GM12878 (cell line): Measurements from ENCODE around the gene PCDHGA4. TPM values are rescaled to one million over a fixed set of nuclear protein-coding genes. Genes with fewer than 3 reads are reported as not detected.

Source experiments
- ATAC-seq: fragments of 200-7000 bp; cut with Tn5 transposase; 3 replicates; pipeline ENCODE4 v1.9.1; 2020; ENCODE audit warnings: mild to moderate bottlenecking, moderate library complexity
- BruUV-seq: library from RNA; stranded (reverse); fragments of 400-500 nt; replicated peaks from 2 replicates; lab custom pipeline; 2021; lab: Mats Ljungman, UMichigan
- CTCF ChIA-PET: fragments of 300-600 bp; sonication (Branson Sonifier 250); formaldehyde crosslinking; extraction: SDS; loops from one replicate; lab custom pipeline; 2021; ENCODE audit warnings: inconsistent platforms; lab: Yijun Ruan, JAX
- POLR2A ChIA-PET: fragments of 350-600 bp; formaldehyde crosslinking; extraction: SDS; loops from one replicate; lab custom pipeline; 2021; ENCODE audit warnings: inconsistent platforms; lab: Charles Lee
- RAD21 ChIA-PET: fragments of 300-600 bp; sonication (Branson Sonifier 250); formaldehyde crosslinking; loops from one replicate; lab custom pipeline; 2023; ENCODE audit warnings: antibody characterized with exemption; ENCODE audit not compliant: unreplicated experiment; lab: Charles Lee
- SMC1A ChIA-PET: fragments of 300-600 bp; sonication (Branson Sonifier 250); formaldehyde crosslinking; loops from one replicate; lab custom pipeline; 2023; ENCODE audit not compliant: unreplicated experiment, uncharacterized antibody; lab: Charles Lee
- DNase-seq: peaks from one replicate; pipeline ENCODE4 v3.0.0-alpha.2; 2011; ENCODE audit warnings: low read depth, low spot score
- FAIRE-seq: peaks from 3 replicates; lab custom pipeline; 2011; peaks lifted over from hg19 to GRCh38; lab: Jason Lieb, UNC
- H2AFZ ChIP-seq: 2 replicates; pipeline ENCODE4 v1.6.0; 2011; ENCODE audit warnings: low read depth, low read length, control low read depth; ENCODE audit not compliant: control insufficient read depth
- H3K27ac ChIP-seq: 2 replicates; pipeline ENCODE4 v1.5.1; 2011; ENCODE audit warnings: control low read depth; ENCODE audit not compliant: control insufficient read depth, insufficient read depth
- H3K27me3 ChIP-seq, 2 experiments: replicated peaks in 1 of 2; 2 replicates each; pipeline versions ENCODE4 v1.6.0 to v1.6.1; 2011; ENCODE audit warnings: low read length in 1 of 2; ENCODE audit not compliant: control insufficient read depth in 2 of 2, insufficient read depth in 2 of 2
- H3K36me3 ChIP-seq, 2 experiments: 2 replicates each; pipeline ENCODE4 v1.5.1; 2011; ENCODE audit warnings: low read length in 1 of 2; ENCODE audit not compliant: control insufficient read depth in 2 of 2, insufficient read depth in 2 of 2
- H3K4me1 ChIP-seq: 2 replicates; pipeline ENCODE4 v1.6.1; 2011; ENCODE audit warnings: mild to moderate bottlenecking, low read length, moderate library complexity, mixed read lengths; ENCODE audit not compliant: control insufficient read depth, insufficient read depth
- H3K4me2 ChIP-seq: 2 replicates; pipeline ENCODE4 v1.6.0; 2011; ENCODE audit warnings: control low read depth; ENCODE audit not compliant: control insufficient read depth, insufficient read depth
- H3K4me3 ChIP-seq: fragments of 200-600 bp; sonication (generic); 2 replicates; pipeline ENCODE4 v1.5.1; 2016
- H3K79me2 ChIP-seq: 2 replicates; pipeline ENCODE4 v1.6.0; 2011; ENCODE audit warnings: low read length; ENCODE audit not compliant: control insufficient read depth, insufficient read depth
- H3K9ac ChIP-seq: 2 replicates; pipeline ENCODE4 v1.8.0; 2011; ENCODE audit warnings: low read length, control low read depth, mixed read lengths; ENCODE audit not compliant: control insufficient read depth, insufficient read depth
- H3K9me3 ChIP-seq: replicated peaks from 3 replicates; pipeline ENCODE4 v1.5.1; 2011; ENCODE audit warnings: mild to moderate bottlenecking, low read length; ENCODE audit not compliant: control insufficient read depth, insufficient read depth
- H4K20me1 ChIP-seq: 2 replicates; pipeline ENCODE4 v1.6.0; 2011; ENCODE audit not compliant: control insufficient read depth, insufficient read depth
- ATF7 ChIP-seq: fragments of 450-650 bp; IDR thresholded peaks from 2 replicates; pipeline ENCODE4 v1.6.1; 2016; ENCODE audit warnings: low read depth, mild to moderate bottlenecking
- CHD2 ChIP-seq: IDR thresholded peaks from 2 replicates; pipeline ENCODE4 v1.6.1; 2011; ENCODE audit warnings: low read depth, low read length, improper control_type of control experiment, borderline replicate concordance
- CHD4 ChIP-seq: fragments of 200-600 bp; sonication (generic); IDR thresholded peaks from 2 replicates; pipeline ENCODE4 v1.6.1; 2016; ENCODE audit warnings: mild to moderate bottlenecking
- EED ChIP-seq: sonication (generic); IDR thresholded peaks from 2 replicates; pipeline ENCODE4 v1.6.1; 2016; ENCODE audit warnings: antibody characterized with exemption, low read depth
- HDAC2 ChIP-seq: fragments of 200-600 bp; sonication (generic); IDR thresholded peaks from 2 replicates; pipeline ENCODE4 v1.6.1; 2017
- HDGF ChIP-seq: fragments of 450-650 bp; IDR thresholded peaks from 2 replicates; pipeline ENCODE4 v1.6.1; 2016; ENCODE audit warnings: antibody characterized with exemption
- KAT2A ChIP-seq: conservative IDR thresholded peaks from 2 replicates; pipeline ENCODE4 v1.6.1; 2011; ENCODE audit warnings: low read depth, low read length; ENCODE audit not compliant: control insufficient read depth
- MEF2B ChIP-seq: fragments of 450-650 bp; IDR thresholded peaks from 2 replicates; pipeline ENCODE4 v1.6.1; 2018; ENCODE audit warnings: mild to moderate bottlenecking, moderate library complexity; ENCODE audit not compliant: partially characterized antibody, poor library complexity, severe bottlenecking
- POLR2AphosphoS2 ChIP-seq: IDR thresholded peaks from 2 replicates; pipeline ENCODE4 v1.6.1; 2011; ENCODE audit warnings: low read depth, mild to moderate bottlenecking, low read length, improper control_type of control experiment, moderate library complexity
- RAD21 ChIP-seq: IDR thresholded peaks from 2 replicates; pipeline ENCODE4 v1.6.1; 2011; ENCODE audit warnings: mild to moderate bottlenecking, low read depth, low read length, moderate library complexity; ENCODE audit not compliant: insufficient read depth
- TBL1XR1 ChIP-seq: IDR thresholded peaks from 2 replicates; pipeline ENCODE4 v1.6.1; 2012; ENCODE audit warnings: low read depth, low read length, improper control_type of control experiment
- WGBS: methylation state at CpG from one replicate; pipeline ENCODE4 v1.1.6; 2016; ENCODE audit warnings: low lambda C conversion rate; ENCODE audit not compliant: insufficient replicate concordance, insufficient coverage; ENCODE audit errors: missing lambda C conversion rate; 5-methylcytosine and 5-hydroxymethylcytosine counted together
- in situ Hi-C: fragments of 300-500 bp; cut with MboI; formaldehyde crosslinking; loops from 9 replicates; pipeline ENCODE4 v1.14.3; 2018; ENCODE audit warnings: mixed read lengths
- intact Hi-C: fragments of 100-400 bp; cut with micrococcal nuclease; formaldehyde crosslinking; loops from one replicate; pipeline ENCODE4 v1.14.2; 2022; ENCODE audit not compliant: unreplicated experiment
- polyA plus RNA-seq, 11 experiments: library from polyadenylated mRNA; depleted of rRNA in 4 of 11; unstranded in 6 of 11; stranded (reverse) in 5 of 11; fragments of >200 nt; fragmentation: Nextera tagmentation in 4 of 11; fragmentation: Illumina TruSeq in 1 of 11; extraction: Ambion mirVana in 4 of 11; extraction: Trizol in 1 of 11; gene quantifications; 1 replicate in 1 of 11; 2 replicates in 10 of 11; pipeline versions ENCODE4 v1.2.1 to v1.2.3, GENCODE V29; 2011 to 2016; ENCODE audit warnings: inconsistent platforms in 2 of 11, missing spikeins in 2 of 11, low read depth in 1 of 11
- total RNA-seq, 4 experiments: library from RNA; depleted of rRNA in 3 of 4; stranded (reverse); fragments of >200 nt in 3 of 4; fragmentation: Illumina TruSeq in 1 of 4; extraction: Trizol in 1 of 4; gene quantifications; 2 replicates each; pipeline versions ENCODE4 v1.2.1 to v1.2.3, GENCODE V29; 2013 to 2021
- TF ChIP-seq, protein P1 (sequence below), 3 experiments: IDR thresholded peaks in 2 of 3; conservative IDR thresholded peaks in 1 of 3; 2 replicates each; pipeline ENCODE4 v1.5.1; 2011; ENCODE audit warnings: low read depth in 3 of 3, low read length in 3 of 3, mild to moderate bottlenecking in 3 of 3, control low read depth in 2 of 3, moderate library complexity in 2 of 3, inconsistent platforms in 1 of 3, mixed read lengths in 1 of 3; ENCODE audit not compliant: control insufficient read depth in 2 of 3, insufficient read depth in 1 of 3; ENCODE audit errors: extremely low read depth in 1 of 3

Gene PCDHGA4
- total and polyA plus RNA-seq, 10 of the 15 experiments (the other 5 are each of a cell fraction or from before 2014, with no cell fraction given) = 0.09 to 0.17 (median 0.13) TPM; not detected in 3

DNA sequence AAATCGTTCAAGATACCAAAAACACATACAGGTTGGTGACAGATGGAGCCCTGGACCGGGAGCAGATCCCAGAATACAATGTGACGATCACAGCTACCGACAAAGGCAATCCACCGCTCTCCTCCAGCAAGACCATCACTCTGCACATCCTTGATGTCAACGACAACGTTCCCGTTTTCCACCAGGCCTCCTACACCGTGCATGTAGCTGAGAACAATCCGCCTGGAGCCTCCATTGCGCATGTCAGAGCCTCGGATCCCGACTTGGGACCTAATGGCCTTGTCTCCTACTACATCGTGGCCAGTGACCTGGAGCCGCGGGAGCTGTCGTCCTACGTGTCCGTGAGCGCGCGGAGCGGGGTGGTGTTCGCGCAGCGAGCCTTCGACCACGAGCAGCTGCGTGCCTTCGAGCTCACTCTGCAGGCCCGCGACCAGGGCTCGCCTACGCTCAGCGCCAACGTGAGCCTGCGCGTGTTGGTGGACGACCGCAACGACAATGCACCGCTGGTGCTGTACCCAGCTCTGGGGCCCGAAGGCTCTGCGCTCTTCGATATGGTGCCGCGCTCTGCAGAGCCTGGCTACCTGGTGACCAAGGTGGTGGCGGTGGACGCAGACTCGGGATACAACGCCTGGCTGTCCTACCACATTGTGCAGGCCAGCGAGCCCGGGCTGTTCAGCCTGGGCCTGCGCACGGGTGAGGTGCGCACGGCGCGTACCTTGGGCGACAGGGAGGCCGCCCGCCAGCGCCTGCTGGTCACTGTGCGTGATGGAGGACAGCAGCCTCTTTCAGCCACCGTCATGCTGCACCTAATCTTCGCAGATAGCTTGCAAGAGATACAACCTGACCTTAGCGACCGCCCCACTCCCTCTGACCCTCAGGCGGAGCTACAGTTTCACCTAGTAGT is 17.0 kb downstream of the PCDHGA4 start:
- Histone ChIP-seq H3K4me3 (no peak overlapping the region), H3K79me2 (no peaks in the 10 kb centered on the region), H3K27ac (no peak overlapping the region), H4K20me1 (no peaks in the 10 kb centered on the region), H2AFZ (no peak overlapping the region), H3K4me2 (no peak overlapping the region), H3K9me3 (peaks cover 17% of the 10 kb centered on the region; the same call in 2 of the 3 replicates), H3K27me3 (no peaks in the 10 kb centered on the region), H3K9ac (no peak overlapping the region), H3K4me1 (no peaks in the 10 kb centered on the region), H3K36me3 (no peaks in the 10 kb centered on the region)
- ATAC-seq = no peak
- intact Hi-C loops = no loop called here
- DNase-seq = no peak
- POLR2A ChIA-PET = no interaction called here
- CTCF ChIA-PET = interaction anchor here (1.7 to 3.2 kb wide), 5 partner anchors 29 to 195 kb away, joined by 4 to 40 read pairs (median 18); partner anchors contain the start of genes PCDHGA10 and TAF7
- 88% methylated on average over 52 of the region's 69 CpGs for WGBS
- RAD21 ChIA-PET = interaction anchor here (1.3 to 2.4 kb wide), 2 partner anchors 41 to 192 kb away, joined by 5 to 24 read pairs; partner anchors contain the start of gene PCDHGA10
- SMC1A ChIA-PET = interaction anchor here (2.6 kb wide), 1 partner anchor 192 kb away, joined by 17 read pairs; no protein-coding TSS in a partner anchor
- in situ Hi-C loops = no loop called here
- TF ChIP-seq POLR2AphosphoS2 = no peak
- TF ChIP-seq CHD4 = no peak
- TF ChIP-seq EED = no peak
- no TSS peak for BruUV-seq
- no peak for FAIRE-seq

DNA sequence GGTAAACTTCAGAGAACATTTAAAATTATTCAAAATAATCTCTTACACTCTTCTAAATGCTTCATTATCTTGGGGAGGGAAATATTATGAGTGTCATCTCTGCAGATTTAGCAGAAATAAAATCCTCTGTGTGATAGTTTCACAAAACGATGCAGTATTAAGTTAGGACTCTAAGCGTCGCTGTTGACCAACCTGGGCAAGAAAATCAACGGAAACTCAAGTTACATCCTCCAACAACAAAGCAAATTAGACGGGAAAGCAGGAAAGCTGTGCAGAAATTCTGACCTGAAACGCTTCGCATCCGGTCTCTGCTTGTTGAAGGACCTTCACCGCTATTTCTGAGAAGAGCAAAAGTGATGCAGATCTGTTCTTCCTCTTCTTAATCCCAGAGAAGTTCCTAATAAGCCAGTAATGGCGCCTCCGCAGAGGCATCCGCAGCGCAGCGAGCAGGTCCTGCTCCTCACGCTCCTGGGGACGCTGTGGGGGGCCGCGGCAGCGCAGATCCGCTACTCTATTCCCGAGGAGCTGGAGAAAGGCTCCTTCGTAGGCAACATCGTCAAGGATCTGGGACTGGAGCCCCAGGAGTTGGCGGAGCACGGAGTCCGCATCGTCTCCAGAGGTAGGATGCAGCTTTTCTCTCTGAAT is 19.0 kb downstream of the PCDHGA4 start, which contains the start of gene PCDHGA6:
TSS of gene PCDHGA6 (plus strand) at position 219 of the 645 bp plus-strand sequence. CDS start at position 412, 193 bp downstream.
- no peak within 1 kb of the TSS for H3K4me3 ChIP-seq
- H3K27ac ChIP-seq = no peak within 1 kb of the TSS
- H3K36me3 ChIP-seq = no peaks in the 10 kb centered on the region
- no peaks in the 10 kb centered on the region for H3K27me3 ChIP-seq
- no peaks in the 10 kb centered on the region for H3K4me1 ChIP-seq
- intact Hi-C loops = no loop called here
- ChIA-PET RAD21 (no interaction called here), POLR2A (no interaction called here), SMC1A (interaction anchor here (0.8 kb wide), 1 partner anchor 23 kb away, joined by 5 read pairs; no protein-coding TSS in a partner anchor), CTCF (interaction anchor here (0.9 to 1.3 kb wide), 3 partner anchors 47 to 190 kb away, joined by 3 to 6 read pairs (median 3); partner anchors contain the start of gene PCDHGA11)
- in situ Hi-C loops = no loop called here
- WGBS = 79% methylated on average over 26 of the region's 27 CpGs
- H3K4me2 ChIP-seq = no peak within 1 kb of the TSS
- no peak within 1 kb of the TSS; the same call in 1 of the 2 replicates for H2AFZ ChIP-seq
- FAIRE-seq (no peak), DNase-seq (no peak), ATAC-seq (no peak)
- H3K9me3 ChIP-seq = peaks cover 17% of the 10 kb centered on the region; the same call in 2 of the 3 replicates
- BruUV-seq = no TSS peak
- H4K20me1 ChIP-seq = no peaks in the 10 kb centered on the region
- no peak within 1 kb of the TSS for H3K9ac ChIP-seq
- H3K79me2 ChIP-seq = no peaks in the 10 kb centered on the region
- TF ChIP-seq MEF2B = no peak
- no peak for TF ChIP-seq HDAC2
- no peak for TF ChIP-seq ATF7
- no peak for TF ChIP-seq HDGF
- TF ChIP-seq KAT2A = no peak
- TF ChIP-seq, protein P1, sequence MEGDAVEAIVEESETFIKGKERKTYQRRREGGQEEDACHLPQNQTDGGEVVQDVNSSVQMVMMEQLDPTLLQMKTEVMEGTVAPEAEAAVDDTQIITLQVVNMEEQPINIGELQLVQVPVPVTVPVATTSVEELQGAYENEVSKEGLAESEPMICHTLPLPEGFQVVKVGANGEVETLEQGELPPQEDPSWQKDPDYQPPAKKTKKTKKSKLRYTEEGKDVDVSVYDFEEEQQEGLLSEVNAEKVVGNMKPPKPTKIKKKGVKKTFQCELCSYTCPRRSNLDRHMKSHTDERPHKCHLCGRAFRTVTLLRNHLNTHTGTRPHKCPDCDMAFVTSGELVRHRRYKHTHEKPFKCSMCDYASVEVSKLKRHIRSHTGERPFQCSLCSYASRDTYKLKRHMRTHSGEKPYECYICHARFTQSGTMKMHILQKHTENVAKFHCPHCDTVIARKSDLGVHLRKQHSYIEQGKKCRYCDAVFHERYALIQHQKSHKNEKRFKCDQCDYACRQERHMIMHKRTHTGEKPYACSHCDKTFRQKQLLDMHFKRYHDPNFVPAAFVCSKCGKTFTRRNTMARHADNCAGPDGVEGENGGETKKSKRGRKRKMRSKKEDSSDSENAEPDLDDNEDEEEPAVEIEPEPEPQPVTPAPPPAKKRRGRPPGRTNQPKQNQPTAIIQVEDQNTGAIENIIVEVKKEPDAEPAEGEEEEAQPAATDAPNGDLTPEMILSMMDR (IDR thresholded peaks at IDR 0.05 in 2 of 3, conservative IDR thresholded peaks at IDR 0.05 in 1 of 3; ENCODE audit: control insufficient read depth in 2 of 3, extremely low read depth in 1 of 3, insufficient read depth in 1 of 3, low read depth in 3 of 3, low read length in 3 of 3) = peak in 1 of 3 experiments; percentile 32; a peak in 3 of 6 replicates
- TF ChIP-seq CHD2 = no peak
- TF ChIP-seq TBL1XR1 = no peak
- TF ChIP-seq RAD21 = peak; percentile 51
